Stimulated activated CD8-positive, alpha-beta memory T cell treated with anti-CD3 and anti-CD28 coated beads, Interleukin-15, amount 100 ng/mL, for 1 hour (primary cell): ENCODE measurements around the gene ME2.
"Not testable (repeated sequence)": the region's sequence is repeated elsewhere in the genome, so short reads cannot be mapped to it uniquely, and the experiment has no call there.

ENCODE experiments used
- DNase-seq: peaks from one replicate; pipeline ENCODE4 v3.0.0-alpha.2; 2020; ENCODE audit warnings: low read depth

The ME2 gene

DNA sequence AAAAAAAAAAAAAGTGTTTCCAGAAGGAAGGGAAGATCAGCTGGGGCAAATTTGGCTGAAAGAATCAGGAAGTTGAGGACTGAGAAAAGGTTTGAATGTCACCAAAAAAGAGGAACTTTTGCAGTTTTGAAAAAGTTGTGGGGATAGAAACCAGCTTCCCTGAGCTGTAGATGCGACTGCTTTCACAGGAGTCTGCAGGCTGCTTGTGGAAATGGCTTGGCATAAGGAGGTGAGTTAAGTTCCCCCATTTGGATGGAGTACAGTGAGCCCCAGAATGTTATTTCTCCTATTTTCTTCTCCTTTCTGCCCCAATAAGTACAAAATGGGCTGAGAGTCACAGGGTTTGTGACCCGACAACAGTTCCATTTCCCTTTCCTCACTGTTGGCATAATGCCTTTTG, 16.5 kb upstream of the ME2 start:
- DNase-seq = no peak

DNA sequence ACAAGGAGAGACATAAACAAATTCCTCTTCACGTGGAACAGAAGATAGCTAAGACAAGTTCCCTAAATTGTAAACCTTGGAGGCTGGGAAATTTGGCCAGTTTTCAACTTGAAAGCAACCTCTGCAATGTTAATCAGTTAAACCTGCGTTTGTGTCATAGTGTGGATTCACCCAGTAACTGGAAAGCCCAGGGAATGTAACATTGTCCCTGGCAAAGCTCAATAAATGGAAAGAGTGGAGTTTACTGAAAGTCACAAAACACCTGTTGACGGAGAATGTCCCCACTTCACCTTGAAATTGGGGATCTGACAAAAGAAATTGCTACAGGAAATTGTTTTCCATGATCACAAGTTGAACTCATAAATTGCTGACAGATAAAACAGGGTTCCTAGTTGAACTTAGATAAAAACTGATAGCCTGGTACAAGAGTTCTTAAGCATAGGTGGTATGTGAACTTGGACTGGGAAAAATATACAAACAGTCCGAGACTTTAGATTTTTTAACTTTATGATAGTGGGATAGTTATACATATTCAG, 15.0 kb upstream of the ME2 start:
- no peak for DNase-seq

DNA sequence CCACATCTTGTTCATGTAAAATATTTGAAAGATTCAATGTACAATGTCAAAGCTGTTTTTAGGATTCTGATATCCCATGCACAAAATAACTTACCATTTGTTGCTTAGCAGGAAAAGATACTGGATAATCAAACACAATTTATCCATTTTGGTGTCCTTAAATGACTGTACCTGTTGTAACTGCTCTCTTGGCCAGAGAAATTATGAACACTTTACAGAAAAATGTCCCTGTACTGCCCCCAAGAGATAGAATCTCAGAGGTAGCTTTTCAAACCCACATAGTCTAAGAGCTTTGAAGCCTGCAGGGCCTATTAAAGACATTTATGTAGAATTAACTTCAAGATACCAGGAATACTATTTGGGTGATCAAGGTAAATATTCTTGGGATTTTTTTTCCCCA, 12.2 kb upstream of the ME2 start:
- no peak for DNase-seq

DNA sequence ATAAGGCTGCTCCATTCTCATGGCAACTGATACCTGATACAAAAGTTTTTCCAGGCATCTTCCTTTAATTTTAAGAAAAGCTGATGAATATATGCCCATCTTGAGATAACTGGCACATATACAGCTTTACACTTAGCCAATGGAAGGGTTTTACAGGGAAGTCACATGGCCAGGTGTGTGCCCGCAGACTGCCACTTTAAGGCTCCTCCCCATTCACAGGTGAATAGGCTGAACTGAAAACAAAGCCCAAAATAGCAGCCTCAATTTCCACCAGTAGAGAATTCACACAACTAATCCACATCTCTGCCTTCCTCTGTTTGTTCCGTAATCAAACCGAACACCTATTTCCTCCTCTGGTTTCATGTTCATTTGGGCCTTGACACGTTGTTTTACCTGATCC, 9.8 kb upstream of the ME2 start:
- DNase-seq = no peak

DNA sequence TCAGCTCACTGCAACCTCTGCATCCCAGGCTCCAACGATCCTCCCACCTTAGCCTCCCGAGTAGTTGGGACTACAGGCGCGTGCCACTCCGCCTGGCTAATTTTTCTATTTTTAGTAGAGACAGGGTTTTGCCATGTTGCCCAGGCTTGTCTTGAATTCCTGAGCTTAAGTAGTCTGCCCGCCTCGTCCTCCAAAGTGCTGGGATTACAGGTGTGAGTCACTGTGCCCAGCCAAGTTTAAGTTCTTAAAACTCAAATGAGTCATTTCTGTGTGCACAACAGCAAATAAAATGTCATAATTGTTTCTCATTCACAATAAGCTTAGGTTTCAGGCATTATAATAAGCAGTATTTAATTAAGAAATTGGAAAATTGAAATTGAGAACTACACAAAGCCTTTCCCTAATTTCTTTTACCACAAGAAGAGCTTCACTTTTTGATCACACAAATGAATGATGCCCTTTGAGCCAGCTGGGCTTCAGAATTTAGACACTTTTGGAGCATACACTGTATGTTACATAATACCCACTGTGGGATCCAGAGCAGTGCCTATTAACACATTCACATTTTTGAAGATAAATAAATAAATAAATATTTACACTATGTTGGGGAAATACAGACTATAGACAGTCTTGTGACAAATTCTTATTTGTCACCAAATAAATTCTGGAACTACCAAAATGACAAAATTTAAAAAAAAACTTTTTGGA, 8.6 kb upstream of the ME2 start:
- DNase-seq = no peak

DNA sequence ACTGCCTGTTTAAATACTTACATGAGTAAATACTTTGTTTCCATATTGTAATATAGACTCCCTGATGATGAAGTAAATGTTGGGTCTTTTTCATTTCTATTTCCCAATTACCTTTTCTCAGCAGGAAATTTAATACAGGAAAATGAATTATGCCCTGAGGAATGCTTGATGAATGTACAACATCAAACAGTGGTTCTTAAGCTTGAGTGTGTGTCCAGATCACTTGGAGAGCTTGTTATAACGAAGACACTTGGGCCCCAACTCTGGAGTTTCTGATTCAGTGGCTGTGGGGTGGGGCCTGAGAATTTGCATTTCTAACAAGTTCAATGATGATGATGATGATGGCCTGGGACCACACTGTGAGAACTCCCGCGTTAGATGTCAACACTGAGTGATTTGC, 7.1 kb upstream of the ME2 start:
- DNase-seq = no peak

DNA sequence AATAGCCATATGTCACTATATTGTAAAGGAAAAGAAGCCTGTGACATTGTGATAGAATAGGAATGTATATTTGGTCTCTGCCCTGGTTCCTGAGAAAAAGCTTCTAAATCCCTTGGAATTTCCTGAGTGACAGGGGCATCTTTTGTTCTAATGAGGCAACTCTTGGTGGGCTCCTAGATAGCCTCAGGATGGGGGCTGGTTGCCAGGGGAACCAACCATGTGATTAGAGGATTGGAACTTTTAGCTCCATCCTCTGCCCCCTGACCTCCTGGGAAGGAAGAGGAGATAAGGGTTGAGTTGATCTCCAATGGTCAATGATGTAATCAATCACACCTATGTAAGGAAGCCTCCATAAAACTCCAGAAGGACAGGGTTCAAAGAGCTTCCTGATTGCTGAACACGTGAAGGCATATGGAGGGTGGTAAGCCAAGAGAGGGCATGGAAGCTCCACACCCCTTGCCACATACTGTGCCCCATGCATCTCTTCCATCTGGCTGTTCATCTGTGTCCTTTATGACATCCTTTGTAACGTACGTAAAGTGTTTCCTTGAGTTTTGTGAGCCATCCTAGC, 2.9 kb upstream of the ME2 start:
- DNase-seq = no peak

DNA sequence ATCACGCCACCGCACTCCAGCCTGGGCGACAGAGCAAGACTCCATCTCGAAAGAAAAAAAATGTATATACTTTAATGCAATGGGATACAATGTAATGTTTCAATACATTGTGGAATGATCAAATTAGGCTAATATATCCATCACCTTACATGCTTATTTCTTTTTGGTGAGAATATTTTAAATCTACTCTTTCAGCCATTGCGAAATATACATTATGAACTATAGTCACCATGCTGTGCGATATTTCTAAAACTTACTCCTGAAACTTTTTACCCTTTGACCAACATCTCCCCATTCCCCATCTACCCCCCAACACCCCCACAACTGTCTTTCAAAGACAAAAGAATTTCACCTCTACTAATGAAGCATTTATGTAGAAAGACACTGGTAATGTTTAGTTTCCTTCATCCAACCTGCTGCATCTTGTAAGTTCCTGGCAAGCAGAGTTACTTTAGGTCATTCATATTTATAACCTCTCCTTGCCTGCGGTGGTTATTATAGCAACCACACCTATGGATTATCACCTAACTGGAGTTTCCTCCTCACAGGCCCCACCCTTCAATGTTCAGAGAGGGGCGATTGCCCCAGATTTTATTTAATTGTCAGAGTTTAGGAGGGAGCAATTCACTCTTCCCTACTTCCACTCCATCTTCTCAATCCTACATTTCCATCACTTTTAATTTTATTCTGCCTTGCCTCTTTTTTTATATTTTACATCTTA, 1.2 kb upstream of the ME2 start:
- no peak for DNase-seq

DNA sequence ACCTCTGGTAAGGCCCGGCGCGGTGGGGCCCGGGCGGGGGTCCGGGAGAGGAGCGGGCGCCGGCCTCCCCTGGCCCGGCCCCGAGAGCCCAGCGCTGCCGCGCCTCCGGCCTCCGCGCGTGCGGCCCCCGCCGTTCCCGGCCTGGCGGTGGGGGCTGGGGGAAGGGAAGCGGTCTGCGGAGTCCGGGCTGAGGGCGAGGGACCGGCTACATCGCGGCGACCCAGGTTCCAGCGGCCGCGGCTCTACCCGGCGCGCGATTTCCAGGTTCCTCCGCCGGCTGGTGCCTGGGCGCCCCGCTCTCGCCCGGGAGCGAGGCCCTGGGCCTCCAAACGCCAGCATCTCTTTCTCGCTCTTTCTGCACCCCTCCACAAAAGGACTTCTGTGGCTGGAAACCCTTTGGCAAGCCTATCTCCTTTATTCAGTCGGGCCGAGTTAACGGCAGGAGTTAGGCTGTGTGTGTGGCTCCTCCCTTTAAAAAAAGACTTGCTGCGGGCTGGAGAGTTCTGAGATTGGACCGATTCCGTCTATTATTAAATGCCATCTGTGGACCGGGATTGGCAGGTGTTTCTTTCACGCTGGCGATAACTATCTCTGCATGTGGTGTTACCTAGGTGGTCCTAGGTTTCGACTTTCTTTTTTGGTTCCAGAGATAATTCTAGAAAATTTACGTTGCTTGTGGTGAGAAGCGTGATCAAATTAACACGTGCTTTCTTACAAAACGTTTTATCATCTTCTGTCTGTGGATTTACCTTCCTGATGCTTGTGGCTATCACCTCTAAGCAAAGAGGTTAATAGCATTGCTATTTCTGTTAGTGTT, 592 bp downstream of the ME2 start:
- peak; percentile 2 for DNase-seq

DNA sequence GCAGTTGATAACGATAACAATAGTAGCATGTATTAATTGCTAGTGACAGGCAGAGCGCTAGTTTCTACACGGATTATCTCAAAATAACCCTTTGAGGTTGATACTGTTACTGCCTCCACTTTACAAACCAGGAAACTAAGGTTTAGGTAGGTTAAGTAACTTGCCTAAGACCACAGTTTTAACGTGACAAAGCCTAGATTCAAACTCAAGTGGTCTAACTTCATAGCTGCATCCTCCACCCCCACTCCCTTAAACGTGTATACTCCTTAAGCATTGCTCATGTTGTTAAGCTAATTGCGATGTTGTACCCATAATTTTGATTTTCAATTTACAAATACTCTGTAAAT, 1.2 kb downstream of the ME2 start:
- no peak for DNase-seq

DNA sequence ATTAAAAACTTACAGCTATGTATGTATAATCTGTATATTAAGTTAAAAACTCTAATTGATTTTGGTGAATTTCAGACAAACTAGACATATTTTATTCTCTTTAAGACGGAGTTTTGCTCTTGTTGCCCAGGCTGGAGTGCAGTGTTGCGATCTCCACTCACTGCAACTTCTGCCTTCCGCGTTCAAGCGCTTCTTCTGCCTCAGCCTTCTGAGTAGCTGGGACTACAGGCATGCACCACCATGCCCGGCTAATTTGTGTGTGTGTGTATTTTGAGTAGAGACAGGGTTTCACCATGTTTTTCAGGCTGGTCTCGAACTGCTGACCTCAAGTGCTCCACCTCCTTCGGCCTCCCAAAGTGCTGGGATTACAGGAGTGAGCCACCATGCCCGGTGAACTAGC, 2.0 kb downstream of the ME2 start:
- DNase-seq = not testable (repeated sequence)

DNA sequence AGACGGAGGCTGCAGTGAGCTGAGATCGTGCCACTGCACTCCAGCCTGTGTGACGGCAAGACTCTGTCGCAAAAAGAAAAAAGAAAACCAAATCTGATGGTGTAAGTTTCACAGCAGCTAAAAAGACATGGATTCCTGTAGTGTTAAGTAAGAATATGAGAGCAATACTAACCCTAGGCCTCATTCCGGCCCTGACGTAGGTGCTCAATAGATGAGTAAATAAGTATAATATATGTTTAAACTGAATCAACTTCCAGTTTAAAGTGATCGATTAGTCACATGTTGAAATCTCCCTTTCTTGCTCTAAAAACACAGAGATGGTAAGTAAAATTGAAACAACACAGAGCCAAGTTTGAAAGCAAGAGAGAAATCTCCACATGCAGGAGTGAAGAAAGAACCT, 8.0 kb downstream of the ME2 start:
- DNase-seq = no peak

DNA sequence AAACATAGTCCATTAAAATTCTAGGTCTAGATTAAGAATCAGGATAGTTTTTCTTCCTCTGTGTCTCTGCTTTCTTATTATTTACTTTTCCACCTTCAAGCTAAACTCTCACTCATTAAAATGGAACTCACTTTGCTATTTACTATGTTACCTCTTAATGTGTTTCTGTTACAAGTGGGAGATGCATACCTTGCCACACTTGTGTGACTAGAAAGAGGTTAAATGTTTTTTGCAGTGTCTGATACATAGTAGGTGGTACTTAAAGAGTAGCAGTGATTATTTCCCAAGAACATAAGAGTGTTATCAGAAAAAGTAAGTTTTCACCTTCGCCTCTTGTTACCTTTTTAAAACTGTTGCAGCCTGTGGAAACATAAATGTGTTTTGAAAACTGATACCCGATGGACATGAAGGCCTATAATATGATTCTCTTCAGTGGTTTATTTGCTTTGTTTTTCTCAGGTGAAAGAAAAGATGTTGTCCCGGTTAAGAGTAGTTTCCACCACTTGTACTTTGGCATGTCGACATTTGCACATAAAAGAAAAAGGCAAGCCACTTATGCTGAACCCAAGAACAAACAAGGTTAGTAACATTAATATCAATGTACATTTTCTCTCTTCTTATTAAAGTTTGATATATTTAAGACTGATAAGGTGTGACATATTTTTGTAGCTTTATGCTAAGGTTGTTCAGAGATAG, 16.6 kb downstream of the ME2 start:
- no peak for DNase-seq

DNA sequence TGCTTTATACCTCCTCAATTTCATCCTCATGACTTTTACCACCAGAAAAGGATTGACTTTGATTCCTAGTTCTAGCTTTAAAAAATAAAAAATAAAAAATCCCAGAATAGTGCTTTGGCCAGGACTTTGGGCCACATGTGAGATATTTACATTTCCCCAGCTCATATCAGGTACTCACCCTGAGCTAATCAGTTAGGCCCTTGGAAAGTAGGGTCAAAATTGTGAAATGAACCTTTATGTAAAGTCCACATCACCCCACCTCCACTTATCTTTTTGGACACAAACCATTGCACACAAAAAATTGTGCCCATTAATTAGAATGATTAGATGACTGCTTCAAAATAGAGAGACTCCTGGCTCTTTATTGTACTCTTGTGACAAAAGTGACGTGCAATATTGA, 17.2 kb downstream of the ME2 start:
- no peak for DNase-seq

DNA sequence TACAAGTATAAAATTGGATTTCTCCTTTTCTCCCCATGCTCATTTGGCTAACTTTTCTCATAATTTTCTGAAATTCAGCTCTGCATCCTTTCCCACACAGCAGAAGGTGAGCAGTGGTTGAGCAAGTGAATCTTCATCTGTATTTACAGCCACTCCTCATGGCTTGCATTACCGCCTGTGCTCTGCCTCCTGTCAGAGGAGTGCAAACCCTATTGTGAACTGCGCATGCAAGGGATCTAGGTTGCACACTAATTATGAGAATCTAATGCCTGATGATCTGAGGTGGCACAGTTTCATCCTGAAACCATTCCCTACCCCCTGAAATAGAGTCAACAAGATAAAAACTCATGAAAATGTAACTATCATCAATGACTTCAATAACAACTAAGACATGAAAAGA, 20.0 kb downstream of the ME2 start:
- no peak for DNase-seq

DNA sequence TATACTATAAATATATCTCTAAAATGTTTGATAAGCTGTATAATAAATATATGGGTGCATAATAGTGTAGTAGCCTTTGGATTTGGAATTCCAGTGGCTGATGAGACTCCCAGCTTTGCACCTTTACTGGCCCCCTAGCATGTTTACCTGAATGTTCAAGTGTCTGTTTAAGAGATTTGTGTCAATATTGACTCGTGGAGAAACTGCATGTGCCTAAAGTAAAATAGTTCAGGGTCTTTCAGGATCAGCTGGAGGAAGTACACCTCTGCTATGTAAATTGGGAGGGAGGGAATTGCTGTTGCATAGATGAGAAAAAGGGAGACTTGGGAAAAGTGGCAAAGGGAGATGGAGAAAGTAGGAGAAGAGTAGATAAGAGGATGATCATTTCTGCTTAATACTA, 23.9 kb downstream of the ME2 start:
- DNase-seq = no peak

DNA sequence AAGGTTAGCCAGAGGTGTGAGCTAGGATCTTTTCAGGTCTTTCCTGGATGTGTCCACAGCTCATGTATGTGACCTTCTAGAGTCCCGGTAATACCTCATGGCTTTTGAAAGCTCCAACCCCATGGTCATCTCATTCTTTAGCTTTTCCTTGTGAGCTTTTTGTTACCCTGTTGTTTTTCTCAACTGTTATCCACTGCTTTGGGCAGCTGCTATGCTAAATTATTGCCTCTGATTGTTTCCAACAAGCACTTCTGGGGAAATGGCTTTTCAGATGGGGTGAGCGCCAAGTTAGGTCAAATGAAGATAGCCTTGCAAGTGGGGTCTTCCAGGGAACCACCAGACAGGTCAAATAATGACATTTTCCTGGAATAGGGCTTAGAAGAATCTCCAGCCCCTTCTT, 27.9 kb downstream of the ME2 start:
- no peak for DNase-seq

DNA sequence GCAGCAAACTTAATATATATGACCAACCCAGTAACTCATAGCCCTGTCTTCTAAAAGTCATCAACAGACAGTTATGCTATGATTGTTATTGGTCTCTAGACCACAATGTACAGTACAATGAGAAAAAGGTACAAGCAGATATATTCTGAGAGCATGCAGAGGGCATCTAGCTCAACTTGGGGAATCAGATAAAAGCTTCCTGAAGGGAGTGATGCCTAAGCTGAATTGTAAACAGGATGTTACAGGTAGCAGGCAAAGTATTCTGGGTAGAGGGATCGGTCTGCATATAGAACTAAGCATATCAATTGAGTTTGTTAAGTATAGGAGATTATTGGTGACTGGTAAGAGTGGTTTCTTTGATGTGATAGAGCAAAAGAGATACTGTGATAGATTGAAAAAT, 30.3 kb downstream of the ME2 start:
- no peak for DNase-seq

DNA sequence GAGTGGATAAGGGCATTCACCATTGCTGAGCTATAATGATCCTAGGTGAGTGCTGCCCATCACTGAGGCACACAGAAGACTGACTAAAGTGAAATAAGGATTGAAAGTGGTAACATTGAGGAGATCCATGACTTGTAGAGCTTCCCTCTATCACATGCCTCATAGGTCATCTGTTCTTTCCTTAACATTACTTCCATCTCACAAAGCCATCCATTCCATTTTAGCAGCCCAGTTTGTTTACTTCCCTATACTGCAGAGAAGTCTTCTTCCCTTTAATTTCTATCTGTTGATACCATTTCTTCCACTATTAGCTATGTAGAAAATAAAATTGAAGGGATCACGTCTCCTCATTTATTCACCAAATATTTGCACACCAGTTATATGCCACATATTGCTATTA, 32.1 kb downstream of the ME2 start:
- DNase-seq = no peak

DNA sequence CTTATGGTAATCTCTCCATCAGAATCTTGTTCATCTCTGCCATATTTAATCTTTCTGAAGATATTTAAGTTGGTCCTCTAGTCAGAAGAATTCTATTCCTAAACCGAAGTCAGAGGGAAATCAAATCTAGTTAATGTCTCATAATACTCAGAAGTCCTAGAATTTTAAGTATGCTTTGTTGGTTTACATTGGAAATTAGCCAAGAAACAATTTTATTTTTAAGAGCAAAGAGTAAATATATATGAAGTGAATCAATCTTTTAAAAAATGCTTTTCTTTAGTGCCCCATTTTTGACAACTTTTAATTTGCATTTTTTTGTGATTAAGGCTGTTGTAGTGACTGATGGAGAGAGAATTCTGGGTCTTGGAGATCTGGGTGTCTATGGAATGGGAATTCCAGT, 38.1 kb downstream of the ME2 start:
- no peak for DNase-seq

DNA sequence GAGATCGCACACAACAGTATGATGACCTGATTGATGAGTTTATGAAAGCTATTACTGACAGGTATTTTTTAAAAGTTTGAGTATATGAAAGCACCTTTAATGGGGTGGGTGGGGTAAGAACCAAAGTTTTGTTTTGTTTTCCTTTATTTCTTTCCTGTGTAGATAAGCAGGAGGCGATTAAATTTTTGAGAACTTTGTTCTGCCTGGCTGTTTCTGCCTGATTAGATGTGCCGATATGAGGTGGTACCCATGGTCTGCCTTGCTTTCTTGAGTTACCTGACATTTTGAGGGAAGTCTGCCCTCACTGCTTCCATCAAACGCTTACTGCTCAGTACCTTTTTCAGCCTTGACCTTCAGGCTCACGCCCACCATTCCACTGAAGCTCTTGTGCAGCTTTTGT, 39.2 kb downstream of the ME2 start:
- DNase-seq = no peak

DNA sequence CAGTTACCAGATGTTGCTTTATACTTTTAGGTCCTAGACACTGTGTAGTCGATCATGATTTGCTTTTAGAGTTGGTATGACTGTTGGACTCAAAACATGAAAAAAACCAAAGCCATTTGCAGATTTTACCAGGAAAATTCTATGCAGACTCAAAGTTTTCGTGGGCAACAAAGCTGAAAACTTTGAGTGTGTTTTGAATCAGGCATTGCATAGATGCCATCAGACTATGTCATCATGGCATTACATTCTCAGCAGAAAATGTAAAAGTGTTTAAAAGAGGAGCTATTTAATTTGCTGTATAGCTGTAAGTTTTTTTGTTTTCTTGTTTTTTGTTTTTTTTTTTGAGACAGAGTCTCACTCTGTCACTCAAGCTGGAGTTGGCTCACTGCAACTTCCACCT, 45.5 kb downstream of the ME2 start:
- DNase-seq = no peak
